Measurements from ENCODE around the gene BTAF1. TPM values are rescaled to one million over a fixed set of nuclear protein-coding genes. Genes with fewer than 3 reads are reported as not detected.
A peak's percentile ranks its signal among the peaks of the same experiment; 100 is the strongest.
"Not testable (repeated sequence)": the region's sequence is repeated elsewhere in the genome, so short reads cannot be mapped to it uniquely, and the experiment has no call there.

BTAF1 gene
- total RNA-seq, 1 experiment from 2014 or later: 25.9 TPM

DNA sequence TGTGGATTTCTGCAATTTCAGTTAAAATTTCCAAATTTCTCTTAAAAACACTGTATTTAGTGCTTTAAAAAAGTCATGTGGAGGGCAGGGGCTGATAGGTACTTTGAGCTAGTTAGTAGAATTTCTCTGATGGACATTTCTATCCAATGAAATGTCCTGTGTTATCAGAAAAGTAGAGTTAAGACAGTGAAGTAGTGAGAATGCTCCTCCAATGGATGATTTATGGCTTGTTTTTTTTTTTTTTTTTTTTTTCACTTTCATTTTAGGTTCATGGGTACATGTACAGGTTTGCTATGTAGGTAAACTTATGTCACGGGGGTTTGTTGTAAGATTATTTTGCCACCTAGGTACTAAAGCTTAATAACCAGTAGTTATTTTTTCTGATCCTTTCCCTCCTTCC is 55.0 kb downstream of the BTAF1 start:
- DNase-seq (ENCODE audit: low spot score): no peak

DNA sequence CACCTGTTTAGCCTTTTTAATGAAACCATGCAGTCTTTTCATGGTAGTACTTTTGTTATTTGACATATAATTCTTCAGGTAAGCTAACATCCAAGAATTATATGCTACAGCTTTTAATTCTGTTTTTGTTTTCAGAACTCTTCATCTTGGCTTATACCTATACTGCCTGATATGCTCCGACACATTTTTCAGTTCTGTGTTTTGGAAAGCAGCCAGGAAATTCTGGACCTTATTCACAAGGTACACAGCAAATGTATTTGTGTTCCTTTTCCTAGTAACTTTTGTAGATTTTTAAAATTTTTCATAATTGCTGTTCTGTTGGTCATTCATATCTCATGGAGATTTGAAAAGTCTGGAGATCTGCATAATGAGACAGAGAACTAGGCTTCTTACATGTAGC is 56.7 kb downstream of the BTAF1 start:
- no peak for DNase-seq (ENCODE audit: low spot score)

DNA sequence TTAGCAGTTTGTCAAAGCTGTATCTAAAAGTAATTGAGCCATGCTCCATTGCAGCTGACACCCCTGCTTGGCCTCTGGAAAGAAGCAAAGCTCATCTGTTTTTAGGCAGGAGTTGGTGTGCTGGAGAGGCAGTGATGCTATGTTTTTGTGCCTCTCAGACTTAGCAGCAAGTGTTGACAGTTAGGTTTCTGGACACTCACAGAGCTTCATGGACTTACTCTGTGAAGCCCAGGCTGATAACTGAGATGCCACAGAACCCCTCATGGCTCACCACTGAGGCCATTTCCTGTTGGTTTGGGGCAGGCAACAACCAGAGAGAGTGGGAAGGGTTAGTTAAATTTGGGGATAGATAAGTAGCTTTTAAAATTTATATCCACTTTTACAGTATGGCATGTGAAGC is 59.8 kb downstream of the BTAF1 start:
- no peak for DNase-seq (ENCODE audit: low spot score)

DNA sequence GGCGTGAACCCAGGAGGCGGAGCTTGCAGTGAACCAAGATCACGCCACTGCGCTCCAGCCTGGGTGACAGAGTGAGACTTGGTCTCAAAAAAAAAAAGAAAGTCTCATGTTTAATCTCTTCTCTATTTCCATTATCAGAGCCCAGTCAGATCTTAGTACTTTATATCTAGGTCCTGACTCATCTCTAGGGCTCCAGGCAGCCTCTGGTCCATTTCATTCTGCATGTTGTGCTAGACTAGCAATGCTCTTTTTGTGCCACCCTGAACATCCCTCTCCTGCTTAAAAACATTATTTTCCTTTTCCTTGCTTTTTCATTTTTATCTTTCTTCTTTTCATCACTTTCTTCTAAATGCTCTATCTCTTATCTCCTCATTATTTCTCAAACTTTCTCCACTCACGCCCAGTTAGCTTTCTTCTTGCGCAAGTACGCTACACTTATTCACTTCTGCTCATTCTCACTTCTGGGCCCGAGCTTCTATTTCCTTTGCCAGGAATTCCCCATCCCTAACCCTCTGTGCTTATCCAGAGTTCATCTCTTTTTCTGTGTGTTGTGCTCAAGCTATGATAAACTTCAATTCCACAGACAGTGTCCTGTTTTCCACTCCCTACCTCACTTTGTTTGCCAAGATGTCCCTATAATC is 63.9 kb downstream of the BTAF1 start:
- DNase-seq (ENCODE audit: low spot score): no peak

DNA sequence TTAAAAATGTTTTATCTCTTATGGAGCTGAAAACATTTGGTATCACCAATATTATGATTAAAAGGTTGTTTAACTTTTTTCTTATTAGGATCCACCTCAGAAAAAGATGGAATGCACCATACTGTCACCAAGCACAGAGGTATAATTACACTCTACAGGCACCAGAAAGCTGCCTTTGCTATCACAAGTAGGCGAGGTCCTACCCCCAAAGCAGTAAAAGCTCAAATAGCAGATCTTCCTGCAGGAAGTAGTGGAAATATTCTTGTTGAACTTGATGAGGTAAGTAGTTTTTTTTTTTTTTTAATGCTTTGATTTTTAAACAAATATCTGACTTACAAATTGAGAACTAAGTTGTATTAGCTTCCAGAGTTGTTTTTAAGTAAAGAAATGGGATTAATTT is 68.5 kb downstream of the BTAF1 start:
- no peak for DNase-seq (ENCODE audit: low spot score)

DNA sequence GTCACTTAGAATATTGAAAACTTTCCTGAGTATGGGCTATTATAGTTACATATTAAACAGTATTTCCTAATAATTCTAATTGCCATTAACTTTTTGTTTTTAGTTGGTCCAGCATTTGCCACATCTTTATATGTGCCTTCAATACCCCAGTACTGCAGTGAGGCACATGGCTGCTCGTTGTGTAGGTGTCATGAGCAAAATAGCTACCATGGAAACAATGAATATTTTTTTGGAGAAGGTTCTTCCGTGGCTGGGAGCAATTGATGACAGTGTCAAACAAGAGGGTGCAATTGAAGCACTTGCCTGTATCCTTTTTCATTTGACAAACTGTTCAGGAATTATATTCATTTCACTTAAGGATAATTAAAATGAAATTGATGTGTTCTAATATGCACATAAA is 72.7 kb downstream of the BTAF1 start:
- no peak for DNase-seq (ENCODE audit: low spot score)

DNA sequence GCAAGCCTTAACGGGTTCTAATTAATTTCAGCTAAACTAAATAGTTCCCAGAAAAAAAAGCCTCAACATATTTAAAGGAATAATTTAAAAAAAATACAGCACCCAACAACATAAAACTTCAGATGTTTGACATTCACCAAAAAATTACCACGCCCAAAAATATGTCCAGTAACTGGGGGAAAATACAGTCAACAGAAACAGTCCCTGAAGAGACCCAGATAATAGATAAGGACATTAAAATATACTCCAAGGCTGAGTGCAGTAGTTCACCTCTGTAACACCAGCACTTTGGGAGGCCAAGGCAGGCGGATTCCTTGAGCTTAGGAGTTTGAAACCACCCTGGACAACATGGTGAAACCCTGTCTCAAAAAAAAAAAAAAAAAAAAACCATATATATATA is 78.0 kb downstream of the BTAF1 start:
- no peak for DNase-seq (ENCODE audit: low spot score)

DNA sequence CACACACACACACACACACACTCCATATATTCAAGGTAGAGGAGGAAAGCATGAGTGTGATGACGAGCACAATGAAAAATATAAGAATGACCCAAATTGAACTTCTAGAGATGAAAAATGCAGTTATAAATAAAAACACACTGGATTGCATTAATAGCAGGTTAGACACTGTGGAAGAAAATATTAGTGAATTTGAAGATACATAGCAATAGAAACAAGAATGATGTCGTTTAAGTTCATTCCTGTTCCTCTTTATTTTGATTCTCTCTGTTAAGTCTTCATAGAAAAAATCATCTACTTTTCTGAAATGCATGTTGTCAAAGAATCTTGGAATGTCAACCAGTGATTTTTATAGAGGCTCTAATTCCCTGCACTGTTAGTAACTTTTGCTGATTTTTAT is 78.4 kb downstream of the BTAF1 start:
- no peak for DNase-seq (ENCODE audit: low spot score)

DNA sequence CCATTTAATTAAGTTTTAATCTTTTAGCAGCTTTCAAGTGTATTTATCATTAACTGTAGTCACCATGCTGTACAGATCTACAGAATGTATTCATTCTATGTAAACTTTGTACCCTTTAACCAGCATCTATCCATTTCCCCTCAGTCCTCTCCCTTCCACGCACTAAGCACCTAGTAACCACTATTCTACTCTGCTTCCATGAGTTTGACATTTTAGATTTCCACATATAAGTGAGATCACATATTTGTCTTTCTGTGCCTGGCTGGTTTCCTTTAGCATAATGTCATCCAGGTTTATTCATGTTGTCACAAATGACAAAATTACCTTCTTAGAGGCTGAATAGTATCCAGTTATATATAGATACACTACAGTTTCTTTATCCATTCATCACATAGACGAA is 79.7 kb downstream of the BTAF1 start:
- DNase-seq (ENCODE audit: low spot score): no peak

DNA sequence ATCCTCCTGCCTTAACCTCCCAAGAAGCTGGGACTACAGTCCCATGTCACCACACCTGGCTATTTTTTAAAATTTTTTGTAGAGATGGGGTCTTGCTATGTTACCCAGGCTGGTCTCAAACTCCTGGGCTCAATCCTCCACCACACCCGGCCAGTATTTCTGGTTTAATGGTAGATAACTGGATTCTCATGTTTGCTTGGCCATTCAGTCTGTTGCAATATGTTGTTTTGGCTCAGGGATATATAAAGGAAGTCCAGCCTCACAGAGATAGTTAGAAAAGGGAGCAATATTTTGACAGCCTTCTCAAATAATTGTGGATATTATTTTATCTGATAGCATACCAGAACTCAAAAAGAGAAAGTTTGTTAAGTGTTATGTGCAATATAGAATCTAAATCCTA is 82.4 kb downstream of the BTAF1 start:
- DNase-seq (ENCODE audit: low spot score): no peak

DNA sequence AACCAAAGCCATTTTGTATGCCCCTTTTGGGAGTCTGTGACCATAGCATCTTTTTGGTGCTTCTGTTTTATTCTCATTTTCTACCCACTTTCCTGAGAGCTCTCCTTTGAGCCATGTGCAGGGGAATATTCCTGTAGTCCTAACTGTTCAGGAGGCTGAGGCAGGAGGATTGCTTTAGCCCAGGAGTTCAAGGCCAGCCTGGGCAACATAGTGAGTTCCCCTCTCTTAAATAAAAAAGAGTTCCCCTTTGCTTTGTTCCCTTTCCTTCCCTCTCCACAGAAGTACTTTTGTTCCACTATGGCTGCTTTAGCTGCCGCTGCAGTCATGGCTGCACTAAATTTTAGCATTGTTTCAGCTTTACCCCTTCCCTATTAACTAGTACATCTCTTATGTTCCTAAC is 85.9 kb downstream of the BTAF1 start:
- DNase-seq (ENCODE audit: low spot score): no peak

DNA sequence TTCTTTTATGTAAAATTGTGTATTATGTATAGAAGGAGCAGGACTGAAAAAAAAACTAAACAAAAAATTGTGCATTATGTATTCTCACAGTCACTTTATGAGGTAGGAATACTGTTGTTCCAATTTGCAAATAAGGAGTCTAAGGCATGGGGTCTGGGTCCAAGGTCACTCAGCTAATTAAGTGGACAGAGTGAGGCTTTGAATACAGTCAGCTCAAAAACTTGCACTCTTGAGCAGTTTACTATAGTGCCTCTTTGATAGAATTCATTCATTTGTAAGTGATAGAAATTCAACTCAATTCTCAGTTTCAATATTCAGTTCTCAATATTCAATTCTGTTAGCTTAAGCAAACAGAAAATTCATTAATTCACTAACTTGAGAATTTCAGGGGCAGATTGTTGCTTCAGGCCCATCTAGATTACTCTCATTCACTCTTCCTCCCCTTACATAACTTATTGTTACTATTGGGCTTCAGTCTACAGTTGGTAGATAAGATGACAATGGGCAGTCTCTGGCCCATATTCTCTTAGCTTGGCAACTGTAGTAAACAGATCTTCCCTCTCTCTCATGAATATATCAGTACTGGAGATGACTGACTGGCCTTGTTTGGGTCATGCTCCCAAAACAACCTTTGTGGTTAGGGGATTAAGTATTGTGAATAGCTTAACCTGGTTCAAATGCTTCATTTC is 86.6 kb downstream of the BTAF1 start:
- DNase-seq (ENCODE audit: low spot score): no peak

DNA sequence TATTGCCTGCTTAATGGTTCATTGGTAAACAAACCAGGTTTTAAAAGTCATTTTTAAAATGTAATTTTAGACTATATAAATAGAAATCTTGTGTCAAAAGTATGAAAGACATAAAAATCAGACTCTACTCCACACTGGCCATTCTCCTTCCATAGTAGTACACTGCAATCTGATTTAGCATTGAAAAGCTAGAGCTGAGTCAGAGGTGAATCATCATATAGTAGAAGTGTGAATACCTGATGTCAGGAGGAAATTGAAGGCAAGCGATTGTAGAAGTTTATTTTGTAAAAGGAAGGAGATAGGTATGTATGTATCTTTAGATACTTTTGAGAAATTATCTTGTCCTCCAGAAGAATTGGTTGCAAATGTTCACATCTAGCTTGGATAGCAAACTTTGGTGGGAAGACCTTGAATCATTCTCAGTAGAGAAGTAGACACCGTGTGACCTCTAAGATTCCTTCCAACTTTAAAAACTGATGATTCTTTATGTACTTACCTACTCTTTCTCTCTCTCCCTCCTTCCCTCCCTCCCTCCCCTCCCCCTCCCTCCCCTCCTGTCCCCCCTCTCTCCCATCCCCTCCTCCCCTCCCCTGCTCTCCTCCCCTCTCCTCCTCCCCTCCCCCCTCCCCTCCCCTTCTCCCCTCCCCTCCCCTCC is 88.1 kb downstream of the BTAF1 start:
- peak; percentile 76 for DNase-seq (ENCODE audit: low spot score)

DNA sequence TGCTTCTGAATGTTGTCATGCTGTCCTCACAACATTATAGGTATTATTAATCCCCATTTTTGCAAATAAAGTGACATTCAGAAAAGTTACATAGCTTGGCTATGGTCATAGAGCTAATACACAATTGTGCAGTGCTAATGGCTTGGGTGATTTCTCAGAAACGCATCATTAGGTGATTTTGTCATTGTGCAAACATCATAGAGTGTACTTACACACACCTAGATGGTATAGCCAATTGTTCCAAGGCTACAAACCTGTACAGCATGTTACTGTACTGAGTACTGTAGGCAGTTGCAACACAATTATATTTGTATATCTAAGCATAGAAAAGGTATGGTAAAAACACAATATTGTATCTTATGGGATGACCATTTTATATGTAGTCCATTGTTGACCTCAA is 91.0 kb downstream of the BTAF1 start:
- no peak for DNase-seq (ENCODE audit: low spot score)

DNA sequence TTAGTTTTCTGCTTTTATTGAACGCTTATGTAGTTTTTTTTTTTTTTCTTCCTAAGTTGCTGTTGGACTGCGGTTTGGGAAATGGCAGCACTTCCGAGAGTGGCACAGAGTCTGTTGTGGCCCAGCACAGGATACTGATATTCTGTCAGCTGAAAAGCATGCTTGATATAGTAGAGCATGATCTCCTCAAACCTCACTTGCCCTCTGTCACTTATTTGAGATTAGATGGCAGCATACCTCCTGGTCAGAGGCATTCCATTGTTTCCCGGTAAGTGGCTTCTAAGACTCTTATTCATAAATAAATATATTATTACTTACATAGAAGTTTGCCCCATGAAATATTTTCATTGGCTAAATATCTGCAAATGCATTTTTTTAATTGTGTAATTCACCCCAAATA is 101.1 kb downstream of the BTAF1 start:
- DNase-seq (ENCODE audit: low spot score): peak; percentile 8

DNA sequence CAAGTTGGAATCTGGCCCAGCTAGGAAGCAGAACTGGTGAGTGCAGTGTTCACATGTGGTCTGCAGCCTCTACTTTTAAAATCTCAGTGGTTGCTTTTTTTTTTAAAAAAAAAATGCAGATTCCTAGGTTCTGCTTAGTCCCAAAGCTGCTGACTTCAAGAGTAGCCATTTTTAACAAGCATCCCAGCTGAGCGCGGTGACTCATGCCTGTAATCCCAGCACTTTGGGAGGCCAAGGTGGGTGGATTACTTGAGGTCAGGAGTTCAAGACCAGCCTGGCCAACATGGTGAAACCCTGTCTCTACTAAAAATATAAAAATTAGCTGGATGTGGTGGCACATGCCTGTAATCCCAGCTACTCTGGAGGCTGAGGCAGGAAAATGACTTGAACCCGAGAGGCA is 101.8 kb downstream of the BTAF1 start:
- DNase-seq (ENCODE audit: low spot score): peak; percentile 32

DNA sequence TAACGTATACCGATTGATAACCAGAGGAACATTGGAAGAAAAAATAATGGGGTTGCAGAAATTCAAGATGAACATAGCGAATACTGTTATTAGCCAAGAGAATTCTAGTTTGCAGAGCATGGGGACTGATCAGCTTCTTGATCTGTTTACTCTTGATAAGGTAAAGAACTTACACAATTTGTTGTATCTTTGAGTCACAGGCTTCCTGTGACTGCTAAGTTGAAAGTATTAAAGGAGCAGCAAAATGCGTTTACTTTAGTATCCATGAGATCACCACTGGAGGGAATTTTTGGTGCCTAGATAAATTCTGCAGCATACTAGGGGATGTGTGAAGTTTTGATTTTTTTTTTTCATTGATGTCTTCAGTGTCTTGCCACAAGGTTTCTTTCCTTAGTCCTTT is 103.6 kb downstream of the BTAF1 start:
- DNase-seq (ENCODE audit: low spot score): no peak

DNA sequence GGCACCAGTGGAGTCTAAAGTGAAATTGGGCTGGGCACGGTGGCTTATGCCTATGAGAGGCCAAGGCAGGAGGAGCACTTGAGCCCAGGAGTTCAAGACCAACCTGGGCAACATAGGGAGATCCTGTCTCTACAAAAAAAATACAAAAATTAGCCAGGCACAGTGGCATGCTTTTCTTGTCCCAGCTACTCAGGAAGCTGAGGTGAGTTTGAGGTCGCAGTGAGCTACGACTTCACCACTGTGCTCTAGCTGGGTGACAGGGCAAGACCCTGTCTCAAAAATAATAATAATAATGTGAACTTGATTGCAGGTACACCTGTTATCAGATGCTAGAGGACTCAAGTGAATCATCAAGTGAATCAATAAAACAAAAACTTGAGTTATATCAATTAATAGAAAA is 108.0 kb downstream of the BTAF1 start:
- DNase-seq (ENCODE audit: low spot score): no peak

DNA sequence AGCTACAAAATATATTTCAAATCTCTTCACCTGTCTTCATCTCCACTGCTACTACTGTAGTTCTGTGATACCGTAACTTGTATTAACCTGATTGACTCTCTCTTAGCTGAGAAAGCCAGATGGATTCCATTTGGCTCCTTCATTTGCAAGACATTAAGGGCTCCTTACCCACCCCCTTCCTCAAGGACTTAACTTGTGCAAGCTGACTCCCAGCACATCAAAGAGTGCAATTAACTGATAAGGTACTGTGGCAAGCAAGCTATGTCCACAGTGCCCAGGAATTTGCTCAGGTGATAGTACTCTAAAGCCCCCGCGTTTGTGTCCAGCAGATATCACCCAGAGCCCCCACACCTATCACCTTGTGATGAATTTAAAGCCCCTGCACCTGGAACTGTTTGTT is 109.5 kb downstream of the BTAF1 start:
- DNase-seq (ENCODE audit: low spot score): not testable (repeated sequence)

DNA sequence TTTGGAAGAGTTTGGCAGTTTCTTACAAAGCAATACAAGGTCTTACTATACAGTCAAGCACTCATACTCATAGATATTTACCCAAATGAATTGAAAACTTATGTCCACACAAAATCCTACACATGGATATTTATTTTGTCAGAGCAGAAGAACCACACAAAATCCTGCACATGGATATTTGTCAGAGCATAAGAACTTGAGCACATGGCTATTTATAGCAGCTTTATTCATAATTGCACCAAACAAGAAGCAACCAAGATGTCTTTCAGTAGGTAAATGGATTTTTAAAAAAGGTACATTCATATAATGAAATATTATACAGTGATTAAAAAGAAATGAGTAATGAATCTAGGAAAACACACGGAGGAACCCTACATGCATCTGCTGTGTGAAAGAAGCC is 115.4 kb downstream of the BTAF1 start:
- no peak for DNase-seq (ENCODE audit: low spot score)

DNA sequence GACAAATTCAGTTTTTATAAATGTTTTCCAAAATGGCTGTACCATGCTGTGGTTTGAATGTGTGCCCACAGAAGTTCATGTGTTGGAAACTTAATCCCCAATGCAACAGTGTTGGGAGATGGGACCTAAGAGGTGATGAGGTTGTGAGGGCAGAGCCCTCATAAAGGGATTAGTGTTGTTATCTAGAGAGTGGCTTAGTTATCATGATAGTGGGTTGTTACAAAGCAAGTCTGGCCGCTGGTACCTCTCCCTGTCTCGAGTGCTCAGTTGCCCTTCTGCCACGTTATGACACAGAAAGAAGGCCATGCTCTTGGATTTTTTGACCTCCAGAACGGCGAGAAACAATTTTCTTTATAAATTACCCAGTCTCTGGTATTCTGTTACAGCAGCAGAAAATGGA is 119.0 kb downstream of the BTAF1 start:
- no peak for DNase-seq (ENCODE audit: low spot score)

DNA sequence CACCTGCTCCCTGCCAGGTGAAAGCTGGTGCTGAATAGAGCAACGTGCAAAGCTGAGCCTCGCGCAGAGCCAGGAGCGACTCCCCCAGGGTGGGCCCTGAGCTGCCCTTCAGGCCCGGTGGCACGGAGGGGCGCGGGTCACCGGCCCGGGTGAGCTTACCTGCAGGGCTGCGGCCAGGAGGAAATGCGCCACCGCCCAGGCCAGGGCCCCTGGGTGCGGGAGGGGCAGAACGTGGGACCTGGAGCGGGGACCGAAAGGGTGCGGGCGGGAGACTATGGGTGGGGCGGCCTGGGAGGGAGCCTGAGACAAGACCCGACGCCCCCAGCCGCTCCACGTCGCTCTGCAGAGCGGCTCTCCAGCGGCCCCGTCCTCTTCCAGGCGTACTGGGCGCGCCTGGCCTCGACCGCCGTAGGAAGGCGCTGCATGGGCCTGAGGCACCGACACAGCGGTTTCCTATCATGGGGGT is 122.1 kb downstream of the BTAF1 start:
- no peak for DNase-seq (ENCODE audit: low spot score)

DNA sequence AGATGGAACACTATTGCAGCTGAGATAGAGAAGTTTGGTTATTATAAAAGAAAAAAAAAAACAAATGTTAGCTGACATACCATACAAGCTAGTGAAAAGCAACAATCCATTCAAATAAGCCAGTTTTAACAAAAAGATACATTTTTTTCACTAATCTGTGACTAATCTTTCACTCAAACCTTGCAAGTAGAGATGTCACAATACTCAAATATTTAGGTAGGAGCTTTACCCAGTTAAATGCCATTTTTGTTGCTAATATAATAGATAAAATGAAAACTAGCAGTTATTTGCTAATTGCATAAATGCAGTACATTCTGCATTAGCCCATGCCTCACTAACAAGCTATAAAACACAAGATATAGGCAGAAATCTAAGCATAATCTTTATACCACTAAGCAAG is 123.6 kb downstream of the BTAF1 start:
- DNase-seq (ENCODE audit: low spot score): no peak
